Testis (tissue), 2 donors: Measurements from ENCODE around the gene OOSP4B.

Source experiments
- CTCF ChIP-seq, 3 experiments: fragments of 450-650 bp in 2 of 3; fragments of 200-600 bp in 1 of 3; sonication (generic) in 1 of 3; IDR thresholded peaks; one replicate each; pipeline ENCODE4 v1.5.1; 2016 to 2019; ENCODE audit warnings: antibody characterized with exemption in 3 of 3, mild to moderate bottlenecking in 2 of 3, moderate library complexity in 1 of 3
- POLR2A ChIP-seq: fragments of 450-650 bp; IDR thresholded peaks from one replicate; pipeline ENCODE4 v1.6.1; 2017; ENCODE audit warnings: antibody characterized with exemption, mild to moderate bottlenecking, moderate library complexity

GRCh38 chr11:60016881-60017280, at the start of gene OOSP4B:
- no peak for TF ChIP-seq CTCF (IDR thresholded peaks at IDR 0.05)
- no peak for TF ChIP-seq POLR2A
